ENCODE measurements around the gene POU4F2. TPM values are rescaled to one million over a fixed set of nuclear protein-coding genes. Genes with fewer than 3 reads are reported as not detected.

POU4F2 gene
- total RNA-seq, 4 donors from 2014 or later, result not detected

- H3K9me3 ChIP-seq, result no peaks in the 10 kb centered on the region
- DNase-seq (ENCODE audit: low spot score in 2 of 2), result peak in 1 of 2 donors; percentile 58
- WGBS, result 0% methylated on average over 2 of the region's 46 CpGs
Measured at GRCh38 chr4:146640021-146640464, 1.4 kb downstream of the POU4F2 start.

GRCh38 chr4:146640465-146641061 lies 1.9 kb downstream of the POU4F2 start:
- peaks cover 90% of the 10 kb centered on the region for H3K27me3 ChIP-seq
- H3K36me3 ChIP-seq, result no peaks in the 10 kb centered on the region
- WGBS, result 7% methylated on average over 33 of the region's 37 CpGs
- H3K4me3 ChIP-seq, result no peak overlapping the region
- TF ChIP-seq POLR2A (IDR thresholded peaks at IDR 0.05) (no peak), EP300 (IDR thresholded peaks at IDR 0.05) (no peak), CTCF (IDR thresholded peaks at IDR 0.05) (no peak), POLR2AphosphoS5 (IDR thresholded peaks at IDR 0.05) (no peak)
- H3K4me1 ChIP-seq, result peaks cover 23% of the 10 kb centered on the region
- DNase-seq (ENCODE audit: low spot score in 2 of 2), result no peak
- H3K27ac ChIP-seq, result no peak overlapping the region
- H3K9me3 ChIP-seq, result no peaks in the 10 kb centered on the region

More at GRCh38 chr4:146640021-146640464, 1.4 kb downstream of the POU4F2 start:
- Histone ChIP-seq H3K27ac (no peak overlapping the region), H3K36me3 (no peaks in the 10 kb centered on the region), H3K27me3 (peaks cover 92% of the 10 kb centered on the region), H3K4me1 (peaks cover 23% of the 10 kb centered on the region), H3K4me3 (no peak overlapping the region)
- TF ChIP-seq POLR2A (IDR thresholded peaks at IDR 0.05) (no peak), CTCF (IDR thresholded peaks at IDR 0.05) (no peak), POLR2AphosphoS5 (IDR thresholded peaks at IDR 0.05) (no peak), EP300 (IDR thresholded peaks at IDR 0.05) (no peak)

- H3K4me3 ChIP-seq, result no peak overlapping the region
- no peaks in the 10 kb centered on the region for H3K9me3 ChIP-seq
- WGBS, result 9% methylated on average over 3 of the region's 3 CpGs
- H3K36me3 ChIP-seq, result no peaks in the 10 kb centered on the region
- DNase-seq (ENCODE audit: low spot score in 2 of 2), result no peak
- TF ChIP-seq POLR2A (IDR thresholded peaks at IDR 0.05), result no peak
- H3K27me3 ChIP-seq, result peaks cover 90% of the 10 kb centered on the region
- no peak overlapping the region for H3K27ac ChIP-seq
- H3K4me1 ChIP-seq, result peaks cover 23% of the 10 kb centered on the region
Measured at GRCh38 chr4:146641762-146642161, 3.1 kb downstream of the POU4F2 start.

GRCh38 chr4:146643812-146644401 lies 5.2 kb downstream of the POU4F2 start:
- DNase-seq (ENCODE audit: low spot score in 2 of 2), result no peak
- H3K27me3 ChIP-seq, result peaks cover 90% of the 10 kb centered on the region
- H3K4me3 ChIP-seq, result no peak overlapping the region
- WGBS, result 12% methylated on average over 6 of the region's 6 CpGs
- H3K9me3 ChIP-seq, result no peaks in the 10 kb centered on the region
- no peak overlapping the region for H3K27ac ChIP-seq
- H3K36me3 ChIP-seq, result no peaks in the 10 kb centered on the region
- peaks cover 13% of the 10 kb centered on the region for H3K4me1 ChIP-seq
- no peak for TF ChIP-seq POLR2A (IDR thresholded peaks at IDR 0.05)
- TF ChIP-seq EP300 (IDR thresholded peaks at IDR 0.05), result no peak
- TF ChIP-seq POLR2AphosphoS5 (IDR thresholded peaks at IDR 0.05), result no peak
- no peak for TF ChIP-seq CTCF (IDR thresholded peaks at IDR 0.05)

- WGBS, result 4% methylated on average over 6 of the region's 6 CpGs
- Histone ChIP-seq H3K4me3 (no peak overlapping the region), H3K27ac (no peak overlapping the region), H3K27me3 (peaks cover 90% of the 10 kb centered on the region), H3K9me3 (no peaks in the 10 kb centered on the region), H3K36me3 (no peaks in the 10 kb centered on the region), H3K4me1 (no peaks in the 10 kb centered on the region)
- TF ChIP-seq POLR2A (IDR thresholded peaks at IDR 0.05) (no peak), CTCF (IDR thresholded peaks at IDR 0.05) (no peak), POLR2AphosphoS5 (IDR thresholded peaks at IDR 0.05) (no peak)
- no peak for DNase-seq (ENCODE audit: low spot score in 2 of 2)
Measured at GRCh38 chr4:146645921-146646320, 7.2 kb downstream of the POU4F2 start.
